Subcutaneous abdominal adipose tissue (tissue), 5 donors: ENCODE data around the gene PALD1.

ENCODE experiments used
- H3K27ac ChIP-seq: one replicate; pipeline ENCODE4 v1.7.0; 2013; ENCODE audit warnings: low read depth, mild to moderate bottlenecking, inconsistent platforms, low read length, moderate library complexity
- H3K27me3 ChIP-seq, 5 donors: one replicate each; pipeline ENCODE4 v1.7.0; 2013; ENCODE audit warnings: low read length in 5 of 5, inconsistent platforms in 1 of 5; ENCODE audit not compliant: control insufficient read depth in 5 of 5, insufficient read depth in 4 of 5
- H3K36me3 ChIP-seq, 5 donors: one replicate each; pipeline ENCODE4 v1.7.0; 2013; ENCODE audit warnings: low read length in 5 of 5; ENCODE audit not compliant: control insufficient read depth in 5 of 5, insufficient read depth in 5 of 5
- H3K4me1 ChIP-seq, 5 donors: one replicate each; pipeline ENCODE4 v1.7.0; 2013; ENCODE audit warnings: low read length in 5 of 5, mild to moderate bottlenecking in 3 of 5, moderate library complexity in 1 of 5; ENCODE audit not compliant: control insufficient read depth in 5 of 5, insufficient read depth in 5 of 5
- H3K4me3 ChIP-seq, 5 donors: one replicate each; pipeline ENCODE4 v1.7.0; 2013; ENCODE audit warnings: low read length in 5 of 5, low read depth in 1 of 5
- H3K9ac ChIP-seq, 5 donors: one replicate each; pipeline ENCODE4 v1.7.0; 2013; ENCODE audit warnings: low read length in 5 of 5, mild to moderate bottlenecking in 4 of 5, moderate library complexity in 3 of 5
- H3K9me3 ChIP-seq, 5 donors: one replicate each; pipeline ENCODE4 v1.7.0; 2013; ENCODE audit warnings: low read length in 5 of 5; ENCODE audit not compliant: control insufficient read depth in 5 of 5
- donor health status: healthy.
- donor health status: healthy.
- donor health status: healthy.
- donor health status: healthy.
- donor health status: healthy.

The PALD1 gene

GRCh38 chr10:70457759-70458305 lies 20.7 kb upstream of the PALD1 start:
- Histone ChIP-seq H3K36me3 (no peaks in the 10 kb centered on the region), H3K9me3 (no peaks in the 10 kb centered on the region), H3K4me3 (peak overlapping the region; percentile 42 to 61 (median 46)), H3K27me3 (peaks cover 0 to 2% (median 0%) of the 10 kb centered on the region in 5 donors), H3K9ac (peak overlapping the region in 2 of 5 donors; percentile 46 to 52), H3K4me1 (peaks cover 2 to 40% (median 39%) of the 10 kb centered on the region in 5 donors), H3K27ac (no peak overlapping the region)

- H3K36me3 ChIP-seq = no peaks in the 10 kb centered on the region
- H3K4me1 ChIP-seq = peaks cover 2 to 43% (median 41%) of the 10 kb centered on the region in 5 donors
- H3K27me3 ChIP-seq = peaks cover 0 to 2% (median 0%) of the 10 kb centered on the region in 5 donors
- H3K4me3 ChIP-seq = peak overlapping the region in 4 of 5 donors; percentile 42 to 51 (median 44)
- peak overlapping the region in 3 of 5 donors; percentile 30 to 62 (median 46) for H3K9ac ChIP-seq
- H3K9me3 ChIP-seq = no peaks in the 10 kb centered on the region
- no peak overlapping the region for H3K27ac ChIP-seq
Observed at GRCh38 chr10:70458329-70459060, 20.1 kb upstream of the PALD1 start.

- no peaks in the 10 kb centered on the region for H3K9me3 ChIP-seq
- H3K9ac ChIP-seq = no peak overlapping the region
- peak overlapping the region in 2 of 5 donors; percentile 3 to 46 for H3K4me3 ChIP-seq
- no peak overlapping the region for H3K27ac ChIP-seq
- H3K36me3 ChIP-seq = no peaks in the 10 kb centered on the region
- peaks cover 0 to 2% (median 0%) of the 10 kb centered on the region in 5 donors for H3K27me3 ChIP-seq
- H3K4me1 ChIP-seq = peaks cover 2 to 43% (median 41%) of the 10 kb centered on the region in 5 donors
Observed at GRCh38 chr10:70459061-70459773, 19.4 kb upstream of the PALD1 start.

GRCh38 chr10:70459774-70460490 lies 18.6 kb upstream of the PALD1 start:
- Histone ChIP-seq H3K4me1 (peaks cover 2 to 43% (median 41%) of the 10 kb centered on the region in 5 donors), H3K36me3 (no peaks in the 10 kb centered on the region), H3K9me3 (no peaks in the 10 kb centered on the region), H3K27me3 (peaks cover 0 to 2% (median 0%) of the 10 kb centered on the region in 5 donors), H3K27ac (no peak overlapping the region), H3K4me3 (peak overlapping the region in 2 of 5 donors; percentile 1 to 3), H3K9ac (peak overlapping the region in 1 of 5 donors; percentile 18)

GRCh38 chr10:70461397-70462348 lies 16.9 kb upstream of the PALD1 start:
- no peak overlapping the region for H3K4me3 ChIP-seq
- H3K36me3 ChIP-seq = no peaks in the 10 kb centered on the region
- peaks cover 0 to under 1% (median 0%) of the 10 kb centered on the region in 5 donors for H3K27me3 ChIP-seq
- no peaks in the 10 kb centered on the region for H3K9me3 ChIP-seq
- H3K9ac ChIP-seq = no peak overlapping the region
- peaks cover 2 to 43% (median 41%) of the 10 kb centered on the region in 5 donors for H3K4me1 ChIP-seq
- no peak overlapping the region for H3K27ac ChIP-seq

- H3K36me3 ChIP-seq = no peaks in the 10 kb centered on the region
- H3K4me1 ChIP-seq = peaks cover 2 to 43% (median 41%) of the 10 kb centered on the region in 5 donors
- H3K27me3 ChIP-seq = no peaks in the 10 kb centered on the region
- H3K4me3 ChIP-seq = no peak overlapping the region
- no peaks in the 10 kb centered on the region for H3K9me3 ChIP-seq
- no peak overlapping the region for H3K27ac ChIP-seq
- no peak overlapping the region for H3K9ac ChIP-seq
Observed at GRCh38 chr10:70462349-70462984, 16.1 kb upstream of the PALD1 start.

GRCh38 chr10:70465278-70465677 lies 13.3 kb upstream of the PALD1 start:
- Histone ChIP-seq H3K36me3 (no peaks in the 10 kb centered on the region), H3K27me3 (peaks cover 0 to 4% (median 0%) of the 10 kb centered on the region in 5 donors), H3K9me3 (no peaks in the 10 kb centered on the region), H3K27ac (no peak overlapping the region), H3K4me1 (peaks cover 0 to 21% (median 16%) of the 10 kb centered on the region in 5 donors), H3K4me3 (no peak overlapping the region), H3K9ac (no peak overlapping the region)

- Histone ChIP-seq H3K4me3 (no peak overlapping the region), H3K9me3 (no peaks in the 10 kb centered on the region), H3K27me3 (peaks cover 0 to 4% (median 0%) of the 10 kb centered on the region in 5 donors), H3K36me3 (no peaks in the 10 kb centered on the region), H3K4me1 (peaks cover 0 to 21% (median 15%) of the 10 kb centered on the region in 5 donors), H3K27ac (no peak overlapping the region), H3K9ac (no peak overlapping the region)
Observed at GRCh38 chr10:70465832-70466231, 12.7 kb upstream of the PALD1 start.
